Measurements from ENCODE around the gene TMEM147. TPM values are rescaled to one million over a fixed set of nuclear protein-coding genes. Genes with fewer than 3 reads are reported as not detected.

Gene TMEM147
- total and polyA plus RNA-seq, 2 of the 13 experiments (the other 11 are each of a cell fraction or from before 2014, with no cell fraction given), result 141 to 176 TPM

DNA sequence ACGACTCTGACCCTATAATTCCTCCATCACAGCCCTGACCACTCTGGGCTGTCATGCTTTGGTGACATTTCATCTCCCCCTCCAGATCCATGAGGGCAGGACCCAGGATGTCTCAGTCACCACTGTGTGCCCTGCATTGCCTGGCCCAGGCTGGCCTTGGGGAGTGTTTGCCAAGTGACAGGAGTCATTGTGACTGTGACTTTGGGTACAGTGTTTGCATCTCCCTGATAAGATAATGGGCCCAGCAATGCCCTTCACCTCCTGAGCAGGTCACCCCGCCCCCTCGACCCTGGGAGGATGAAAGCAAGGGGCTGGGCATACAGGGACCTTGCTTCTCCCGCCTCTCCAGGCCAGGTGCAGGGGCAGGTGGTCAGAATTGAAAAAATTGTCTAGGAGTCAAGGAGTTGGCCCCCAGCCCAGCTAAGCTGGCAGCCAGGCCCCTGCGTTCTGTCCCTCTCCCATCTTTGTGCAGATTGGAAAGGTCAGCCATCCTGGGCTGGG is 23.9 kb downstream of the TMEM147 start (continued):
- TF ChIP-seq, protein P1, sequence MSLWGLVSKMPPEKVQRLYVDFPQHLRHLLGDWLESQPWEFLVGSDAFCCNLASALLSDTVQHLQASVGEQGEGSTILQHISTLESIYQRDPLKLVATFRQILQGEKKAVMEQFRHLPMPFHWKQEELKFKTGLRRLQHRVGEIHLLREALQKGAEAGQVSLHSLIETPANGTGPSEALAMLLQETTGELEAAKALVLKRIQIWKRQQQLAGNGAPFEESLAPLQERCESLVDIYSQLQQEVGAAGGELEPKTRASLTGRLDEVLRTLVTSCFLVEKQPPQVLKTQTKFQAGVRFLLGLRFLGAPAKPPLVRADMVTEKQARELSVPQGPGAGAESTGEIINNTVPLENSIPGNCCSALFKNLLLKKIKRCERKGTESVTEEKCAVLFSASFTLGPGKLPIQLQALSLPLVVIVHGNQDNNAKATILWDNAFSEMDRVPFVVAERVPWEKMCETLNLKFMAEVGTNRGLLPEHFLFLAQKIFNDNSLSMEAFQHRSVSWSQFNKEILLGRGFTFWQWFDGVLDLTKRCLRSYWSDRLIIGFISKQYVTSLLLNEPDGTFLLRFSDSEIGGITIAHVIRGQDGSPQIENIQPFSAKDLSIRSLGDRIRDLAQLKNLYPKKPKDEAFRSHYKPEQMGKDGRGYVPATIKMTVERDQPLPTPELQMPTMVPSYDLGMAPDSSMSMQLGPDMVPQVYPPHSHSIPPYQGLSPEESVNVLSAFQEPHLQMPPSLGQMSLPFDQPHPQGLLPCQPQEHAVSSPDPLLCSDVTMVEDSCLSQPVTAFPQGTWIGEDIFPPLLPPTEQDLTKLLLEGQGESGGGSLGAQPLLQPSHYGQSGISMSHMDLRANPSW (CRISPR knock-in tag; IDR thresholded peaks at IDR 0.05; ENCODE audit: borderline replicate concordance), result no peak
- no peak for TF ChIP-seq SRSF9 (IDR thresholded peaks at IDR 0.05; ENCODE audit: borderline replicate concordance, insufficient read depth, low read depth, low read length, poor library complexity, severe bottlenecking)
- TF ChIP-seq TOPORS (CRISPR knock-in tag; IDR thresholded peaks at IDR 0.05), result no peak
- peak; percentile 72; the same call in 1 of the 2 replicates for TF ChIP-seq ZNF788 (CRISPR knock-in tag; IDR thresholded peaks at IDR 0.05; ENCODE audit: borderline replicate concordance)
- TF ChIP-seq HMG20A (CRISPR knock-in tag; IDR thresholded peaks at IDR 0.05; ENCODE audit: borderline replicate concordance), result peak; percentile 43; the same call in 1 of the 2 replicates
- TF ChIP-seq FOSL1 (CRISPR knock-in tag; IDR thresholded peaks at IDR 0.05; ENCODE audit: borderline replicate concordance), result no peak
- TF ChIP-seq, protein P2, sequence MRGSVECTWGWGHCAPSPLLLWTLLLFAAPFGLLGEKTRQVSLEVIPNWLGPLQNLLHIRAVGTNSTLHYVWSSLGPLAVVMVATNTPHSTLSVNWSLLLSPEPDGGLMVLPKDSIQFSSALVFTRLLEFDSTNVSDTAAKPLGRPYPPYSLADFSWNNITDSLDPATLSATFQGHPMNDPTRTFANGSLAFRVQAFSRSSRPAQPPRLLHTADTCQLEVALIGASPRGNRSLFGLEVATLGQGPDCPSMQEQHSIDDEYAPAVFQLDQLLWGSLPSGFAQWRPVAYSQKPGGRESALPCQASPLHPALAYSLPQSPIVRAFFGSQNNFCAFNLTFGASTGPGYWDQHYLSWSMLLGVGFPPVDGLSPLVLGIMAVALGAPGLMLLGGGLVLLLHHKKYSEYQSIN (CRISPR knock-in tag; IDR thresholded peaks at IDR 0.05; ENCODE audit: borderline replicate concordance), result no peak
- TF ChIP-seq LCORL (IDR thresholded peaks at IDR 0.05), result no peak
- TF ChIP-seq LCORL (CRISPR knock-in tag; IDR thresholded peaks at IDR 0.05), result peak; percentile 66
- TF ChIP-seq SNAPC2 (CRISPR knock-in tag; IDR thresholded peaks at IDR 0.05), result no peak
- TF ChIP-seq ZFP1 (CRISPR knock-in tag; IDR thresholded peaks at IDR 0.05), result 0 out of 2 replicates have a peak, but pooled peaks have one; percentile 46
- TF ChIP-seq NFYB (CRISPR knock-in tag; IDR thresholded peaks at IDR 0.05), result no peak
- TF ChIP-seq ZNF230 (CRISPR knock-in tag; IDR thresholded peaks at IDR 0.05), result no peak
- TF ChIP-seq FOXK1 (CRISPR knock-in tag; IDR thresholded peaks at IDR 0.05; ENCODE audit: borderline replicate concordance, low read depth), result no peak
- TF ChIP-seq ZFY (CRISPR knock-in tag; IDR thresholded peaks at IDR 0.05), result no peak
- no peak for TF ChIP-seq SPEN (CRISPR knock-in tag; IDR thresholded peaks at IDR 0.05; ENCODE audit: low read depth)
- peak; percentile 32; the same call in 1 of the 2 replicates for TF ChIP-seq ZNF644 (CRISPR knock-in tag; IDR thresholded peaks at IDR 0.05; ENCODE audit: low read depth)
- no peak for TF ChIP-seq ZNF260 (CRISPR knock-in tag; IDR thresholded peaks at IDR 0.05; ENCODE audit: borderline replicate concordance, low read depth)
- no peak for TF ChIP-seq ZBTB42 (CRISPR knock-in tag; IDR thresholded peaks at IDR 0.05)
- TF ChIP-seq PITX1 (CRISPR knock-in tag; IDR thresholded peaks at IDR 0.05), result peak; percentile 81; the same call in 1 of the 2 replicates
- TF ChIP-seq, protein P3, sequence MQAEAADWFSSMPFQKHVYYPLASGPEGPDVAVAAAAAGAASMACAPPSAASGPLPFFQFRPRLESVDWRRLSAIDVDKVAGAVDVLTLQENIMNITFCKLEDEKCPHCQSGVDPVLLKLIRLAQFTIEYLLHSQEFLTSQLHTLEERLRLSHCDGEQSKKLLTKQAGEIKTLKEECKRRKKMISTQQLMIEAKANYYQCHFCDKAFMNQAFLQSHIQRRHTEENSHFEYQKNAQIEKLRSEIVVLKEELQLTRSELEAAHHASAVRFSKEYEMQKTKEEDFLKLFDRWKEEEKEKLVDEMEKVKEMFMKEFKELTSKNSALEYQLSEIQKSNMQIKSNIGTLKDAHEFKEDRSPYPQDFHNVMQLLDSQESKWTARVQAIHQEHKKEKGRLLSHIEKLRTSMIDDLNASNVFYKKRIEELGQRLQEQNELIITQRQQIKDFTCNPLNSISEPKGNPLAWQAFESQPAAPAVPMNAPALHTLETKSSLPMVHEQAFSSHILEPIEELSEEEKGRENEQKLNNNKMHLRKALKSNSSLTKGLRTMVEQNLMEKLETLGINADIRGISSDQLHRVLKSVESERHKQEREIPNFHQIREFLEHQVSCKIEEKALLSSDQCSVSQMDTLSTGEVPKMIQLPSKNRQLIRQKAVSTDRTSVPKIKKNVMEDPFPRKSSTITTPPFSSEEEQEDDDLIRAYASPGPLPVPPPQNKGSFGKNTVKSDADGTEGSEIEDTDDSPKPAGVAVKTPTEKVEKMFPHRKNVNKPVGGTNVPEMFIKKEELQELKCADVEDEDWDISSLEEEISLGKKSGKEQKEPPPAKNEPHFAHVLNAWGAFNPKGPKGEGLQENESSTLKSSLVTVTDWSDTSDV (CRISPR knock-in tag; IDR thresholded peaks at IDR 0.05), result no peak
- TF ChIP-seq, protein P4, sequence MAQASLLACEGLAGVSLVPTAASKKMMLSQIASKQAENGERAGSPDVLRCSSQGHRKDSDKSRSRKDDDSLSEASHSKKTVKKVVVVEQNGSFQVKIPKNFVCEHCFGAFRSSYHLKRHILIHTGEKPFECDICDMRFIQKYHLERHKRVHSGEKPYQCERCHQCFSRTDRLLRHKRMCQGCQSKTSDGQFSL (CRISPR knock-in tag; IDR thresholded peaks at IDR 0.05), result no peak
- peak; percentile 81 for TF ChIP-seq HMG20B (CRISPR knock-in tag; conservative IDR thresholded peaks at IDR 0.05)
- TF ChIP-seq PHF21A (CRISPR knock-in tag; IDR thresholded peaks at IDR 0.05), result peak; percentile 79

Measured in HepG2 (cell line).